GM21717 (cell line): Measurements from ENCODE around the gene CNN1.

ENCODE experiments used
- ATAC-seq: cut with Tn5 transposase; IDR thresholded peaks from one replicate; pipeline ENCODE4 v1.9.1; 2021; ENCODE audit warnings: mild to moderate bottlenecking, moderate library complexity; ENCODE audit not compliant: unreplicated experiment

The CNN1 gene

GRCh38 chr19:11538232-11539036 is at the start of gene CNN1:
CNN1 (plus strand) TSS chr19:11538851; CDS start chr19:11538928, 77 bp downstream.
- ATAC-seq = no peak

- no peak for ATAC-seq
Measured at GRCh38 chr19:11489378-11489777, 49.3 kb upstream of the CNN1 start.

- no peak for ATAC-seq
Measured at GRCh38 chr19:11494634-11495285, 43.9 kb upstream of the CNN1 start.

GRCh38 chr19:11495481-11495880 is 43.2 kb upstream of the CNN1 start:
- ATAC-seq = no peak

- ATAC-seq = no peak
Measured at GRCh38 chr19:11495885-11496284, 42.8 kb upstream of the CNN1 start.

- ATAC-seq = no peak
Measured at GRCh38 chr19:11496391-11497163, 42.1 kb upstream of the CNN1 start.

- no peak for ATAC-seq
Measured at GRCh38 chr19:11499220-11499726, 39.4 kb upstream of the CNN1 start.

GRCh38 chr19:11499890-11500420 is 38.7 kb upstream of the CNN1 start:
- no peak for ATAC-seq

- ATAC-seq = no peak
Measured at GRCh38 chr19:11504502-11505031, 34.1 kb upstream of the CNN1 start.

- peak; percentile 79 for ATAC-seq
Measured at GRCh38 chr19:11505032-11505503, 33.6 kb upstream of the CNN1 start.

GRCh38 chr19:11505504-11506100 is 33.0 kb upstream of the CNN1 start, which contains the start of gene ZNF653:
ZNF653 (minus strand) TSS chr19:11505839; CDS start chr19:11505786, 53 bp downstream.
- peak; percentile 35 for ATAC-seq

- ATAC-seq = peak; percentile 28
Measured at GRCh38 chr19:11506101-11506555, 32.5 kb upstream of the CNN1 start.

GRCh38 chr19:11506967-11507366 is 31.7 kb upstream of the CNN1 start:
- no peak for ATAC-seq

GRCh38 chr19:11507370-11508078 is 31.1 kb upstream of the CNN1 start:
- no peak for ATAC-seq

GRCh38 chr19:11510444-11510843 is 28.2 kb upstream of the CNN1 start:
- no peak for ATAC-seq

GRCh38 chr19:11513946-11514345 is 24.7 kb upstream of the CNN1 start:
- no peak for ATAC-seq

- no peak for ATAC-seq
Measured at GRCh38 chr19:11519138-11519537, 19.5 kb upstream of the CNN1 start.

GRCh38 chr19:11528551-11529341 is 9.9 kb upstream of the CNN1 start, which contains the start of gene ECSIT:
ECSIT (minus strand) TSS chr19:11529134; CDS start chr19:11519170, 9,964 bp downstream.
- peak; percentile 92 for ATAC-seq
